ENCODE data around the gene RHBDF1.

Gene RHBDF1, protein sequence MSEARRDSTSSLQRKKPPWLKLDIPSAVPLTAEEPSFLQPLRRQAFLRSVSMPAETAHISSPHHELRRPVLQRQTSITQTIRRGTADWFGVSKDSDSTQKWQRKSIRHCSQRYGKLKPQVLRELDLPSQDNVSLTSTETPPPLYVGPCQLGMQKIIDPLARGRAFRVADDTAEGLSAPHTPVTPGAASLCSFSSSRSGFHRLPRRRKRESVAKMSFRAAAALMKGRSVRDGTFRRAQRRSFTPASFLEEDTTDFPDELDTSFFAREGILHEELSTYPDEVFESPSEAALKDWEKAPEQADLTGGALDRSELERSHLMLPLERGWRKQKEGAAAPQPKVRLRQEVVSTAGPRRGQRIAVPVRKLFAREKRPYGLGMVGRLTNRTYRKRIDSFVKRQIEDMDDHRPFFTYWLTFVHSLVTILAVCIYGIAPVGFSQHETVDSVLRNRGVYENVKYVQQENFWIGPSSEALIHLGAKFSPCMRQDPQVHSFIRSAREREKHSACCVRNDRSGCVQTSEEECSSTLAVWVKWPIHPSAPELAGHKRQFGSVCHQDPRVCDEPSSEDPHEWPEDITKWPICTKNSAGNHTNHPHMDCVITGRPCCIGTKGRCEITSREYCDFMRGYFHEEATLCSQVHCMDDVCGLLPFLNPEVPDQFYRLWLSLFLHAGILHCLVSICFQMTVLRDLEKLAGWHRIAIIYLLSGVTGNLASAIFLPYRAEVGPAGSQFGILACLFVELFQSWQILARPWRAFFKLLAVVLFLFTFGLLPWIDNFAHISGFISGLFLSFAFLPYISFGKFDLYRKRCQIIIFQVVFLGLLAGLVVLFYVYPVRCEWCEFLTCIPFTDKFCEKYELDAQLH

DNA sequence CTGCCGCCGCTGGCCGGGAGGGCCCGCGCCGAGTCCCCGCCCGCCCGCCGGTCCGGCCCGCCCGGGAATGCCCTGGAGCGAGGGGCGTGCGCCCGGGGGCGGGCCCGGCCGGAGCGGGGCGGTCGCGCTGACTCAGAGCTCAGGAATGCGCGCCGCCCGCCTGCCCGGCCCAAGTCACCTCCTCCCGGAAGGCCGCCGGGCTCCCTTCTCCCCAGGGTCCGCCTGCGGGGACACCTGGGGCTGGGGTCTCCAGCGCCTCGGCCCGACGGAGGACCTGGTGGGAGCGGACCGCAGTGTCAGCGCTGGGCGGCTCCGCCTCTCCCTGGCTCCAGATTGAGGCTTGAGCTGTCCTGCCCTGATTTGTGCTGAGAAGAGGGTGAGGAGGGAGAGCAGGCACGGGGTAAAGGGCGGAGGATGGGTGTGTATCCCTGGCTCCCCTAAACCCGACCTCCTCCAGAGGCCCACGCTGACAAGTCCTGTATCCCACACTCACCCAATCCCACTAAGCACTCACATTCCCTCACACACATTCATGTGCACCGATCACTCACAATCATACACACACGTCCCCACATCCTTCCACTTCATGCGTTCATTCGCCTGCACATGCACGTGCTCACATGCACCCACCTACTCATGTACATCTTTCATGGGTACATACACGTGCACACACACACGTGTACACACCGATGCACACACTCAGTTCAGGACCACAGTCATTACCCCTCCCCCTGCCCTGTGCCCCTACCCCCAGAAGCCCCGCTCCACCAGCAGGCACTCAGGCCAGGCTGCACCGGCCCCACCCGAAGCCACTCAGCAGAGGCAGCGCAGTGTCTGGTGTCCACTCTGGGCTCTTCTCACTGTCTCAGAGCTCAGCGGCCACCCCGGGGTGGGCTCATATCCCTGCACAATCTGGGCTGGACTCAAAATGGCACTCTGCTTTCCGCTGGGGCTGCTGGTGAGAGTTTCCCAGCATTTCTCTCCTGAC is at the start of gene RHBDF1:
Gene RHBDF1 (minus strand): TSS at position 71 of the 988 bp plus-strand sequence. CDS start 7,616 bp downstream, outside the sequence.
- peak; percentile 56 for ATAC-seq

DNA sequence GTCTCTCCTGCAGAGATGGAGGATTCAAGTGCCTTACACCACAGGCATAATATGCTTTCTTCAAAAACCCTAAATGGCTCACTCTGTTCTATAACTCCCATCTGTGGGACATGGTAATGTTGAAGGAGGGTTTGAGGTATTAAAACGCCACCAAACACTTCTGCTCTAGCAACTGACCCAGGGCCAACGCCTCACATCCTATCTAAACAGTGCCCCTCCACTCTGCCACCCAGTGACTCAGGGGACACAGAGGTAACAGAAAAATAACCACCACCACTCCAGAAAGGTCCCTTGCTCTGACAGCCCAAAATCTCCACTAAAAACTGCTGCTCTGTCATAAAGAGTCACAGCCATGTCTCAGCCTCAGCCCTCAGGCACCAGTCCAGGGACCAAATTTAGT is 48.3 kb upstream of the RHBDF1 start:
- no peak for ATAC-seq
- TF ChIP-seq RARB (CRISPR knock-in tag; IDR thresholded peaks at IDR 0.05) (no peak), ZNF8 (CRISPR knock-in tag; IDR thresholded peaks at IDR 0.05) (no peak), TOX (CRISPR knock-in tag; IDR thresholded peaks at IDR 0.05; ENCODE audit: borderline replicate concordance) (no peak), PPARA (CRISPR knock-in tag; IDR thresholded peaks at IDR 0.05; ENCODE audit: borderline replicate concordance) (no peak), ARNTL (CRISPR knock-in tag; IDR thresholded peaks at IDR 0.05; ENCODE audit: borderline replicate concordance, low read depth) (no peak)

More for the DNA sequence above, at the start of gene RHBDF1:
- TF ChIP-seq, protein P1, sequence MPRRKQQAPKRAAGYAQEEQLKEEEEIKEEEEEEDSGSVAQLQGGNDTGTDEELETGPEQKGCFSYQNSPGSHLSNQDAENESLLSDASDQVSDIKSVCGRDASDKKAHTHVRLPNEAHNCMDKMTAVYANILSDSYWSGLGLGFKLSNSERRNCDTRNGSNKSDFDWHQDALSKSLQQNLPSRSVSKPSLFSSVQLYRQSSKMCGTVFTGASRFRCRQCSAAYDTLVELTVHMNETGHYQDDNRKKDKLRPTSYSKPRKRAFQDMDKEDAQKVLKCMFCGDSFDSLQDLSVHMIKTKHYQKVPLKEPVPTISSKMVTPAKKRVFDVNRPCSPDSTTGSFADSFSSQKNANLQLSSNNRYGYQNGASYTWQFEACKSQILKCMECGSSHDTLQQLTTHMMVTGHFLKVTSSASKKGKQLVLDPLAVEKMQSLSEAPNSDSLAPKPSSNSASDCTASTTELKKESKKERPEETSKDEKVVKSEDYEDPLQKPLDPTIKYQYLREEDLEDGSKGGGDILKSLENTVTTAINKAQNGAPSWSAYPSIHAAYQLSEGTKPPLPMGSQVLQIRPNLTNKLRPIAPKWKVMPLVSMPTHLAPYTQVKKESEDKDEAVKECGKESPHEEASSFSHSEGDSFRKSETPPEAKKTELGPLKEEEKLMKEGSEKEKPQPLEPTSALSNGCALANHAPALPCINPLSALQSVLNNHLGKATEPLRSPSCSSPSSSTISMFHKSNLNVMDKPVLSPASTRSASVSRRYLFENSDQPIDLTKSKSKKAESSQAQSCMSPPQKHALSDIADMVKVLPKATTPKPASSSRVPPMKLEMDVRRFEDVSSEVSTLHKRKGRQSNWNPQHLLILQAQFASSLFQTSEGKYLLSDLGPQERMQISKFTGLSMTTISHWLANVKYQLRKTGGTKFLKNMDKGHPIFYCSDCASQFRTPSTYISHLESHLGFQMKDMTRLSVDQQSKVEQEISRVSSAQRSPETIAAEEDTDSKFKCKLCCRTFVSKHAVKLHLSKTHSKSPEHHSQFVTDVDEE (CRISPR knock-in tag; IDR thresholded peaks at IDR 0.05), result 0 out of 2 replicates have a peak, but pooled peaks have one; percentile 28
- TF ChIP-seq GLIS3 (CRISPR knock-in tag; IDR thresholded peaks at IDR 0.05), result 0 out of 2 replicates have a peak, but pooled peaks have one; percentile 59
- TF ChIP-seq ZFP3 (CRISPR knock-in tag; IDR thresholded peaks at IDR 0.05), result peak; percentile 92
- TF ChIP-seq ISL1 (CRISPR knock-in tag; IDR thresholded peaks at IDR 0.05), result 0 out of 2 replicates have a peak, but pooled peaks have one; percentile 13
- TF ChIP-seq, protein P2, sequence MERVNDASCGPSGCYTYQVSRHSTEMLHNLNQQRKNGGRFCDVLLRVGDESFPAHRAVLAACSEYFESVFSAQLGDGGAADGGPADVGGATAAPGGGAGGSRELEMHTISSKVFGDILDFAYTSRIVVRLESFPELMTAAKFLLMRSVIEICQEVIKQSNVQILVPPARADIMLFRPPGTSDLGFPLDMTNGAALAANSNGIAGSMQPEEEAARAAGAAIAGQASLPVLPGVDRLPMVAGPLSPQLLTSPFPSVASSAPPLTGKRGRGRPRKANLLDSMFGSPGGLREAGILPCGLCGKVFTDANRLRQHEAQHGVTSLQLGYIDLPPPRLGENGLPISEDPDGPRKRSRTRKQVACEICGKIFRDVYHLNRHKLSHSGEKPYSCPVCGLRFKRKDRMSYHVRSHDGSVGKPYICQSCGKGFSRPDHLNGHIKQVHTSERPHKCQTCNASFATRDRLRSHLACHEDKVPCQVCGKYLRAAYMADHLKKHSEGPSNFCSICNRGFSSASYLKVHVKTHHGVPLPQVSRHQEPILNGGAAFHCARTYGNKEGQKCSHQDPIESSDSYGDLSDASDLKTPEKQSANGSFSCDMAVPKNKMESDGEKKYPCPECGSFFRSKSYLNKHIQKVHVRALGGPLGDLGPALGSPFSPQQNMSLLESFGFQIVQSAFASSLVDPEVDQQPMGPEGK (CRISPR knock-in tag; IDR thresholded peaks at IDR 0.05; ENCODE audit: borderline replicate concordance), result no peak

DNA sequence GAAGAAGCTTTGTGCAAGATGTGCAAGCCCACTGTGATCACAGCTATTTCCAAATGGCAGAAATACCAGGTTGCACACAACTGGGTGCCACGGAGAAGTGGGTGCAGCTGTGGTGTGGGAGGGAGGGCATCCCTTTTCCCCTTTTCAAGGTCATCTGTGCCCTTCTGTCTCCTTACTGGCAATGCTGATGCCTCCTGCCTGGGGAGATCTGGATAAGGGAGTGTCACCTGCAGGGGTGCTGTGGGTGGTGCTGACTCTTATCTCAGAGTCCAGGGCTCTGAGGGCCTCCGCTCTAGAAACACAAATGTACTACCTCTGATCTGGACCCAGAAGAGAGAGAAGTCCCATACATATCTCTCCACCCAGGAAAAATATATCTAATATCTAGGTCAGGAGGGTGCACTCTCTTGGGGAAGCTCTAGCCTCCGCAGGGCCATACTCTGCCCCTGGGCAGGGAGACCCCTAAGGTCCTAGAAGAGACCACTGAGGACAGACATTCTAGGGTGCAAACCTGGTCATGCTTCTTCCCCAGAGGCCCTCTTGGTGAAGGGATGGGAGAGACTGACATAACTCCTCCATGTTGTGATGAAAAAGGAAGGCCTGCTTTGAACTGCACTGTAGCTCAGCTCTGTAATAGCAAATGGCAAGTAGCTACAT is 47.5 kb upstream of the RHBDF1 start:
- ATAC-seq, result no peak; the same call in 2 of the 3 replicates
- TF ChIP-seq ARNTL (CRISPR knock-in tag; IDR thresholded peaks at IDR 0.05; ENCODE audit: borderline replicate concordance, low read depth) (no peak), TOX (CRISPR knock-in tag; IDR thresholded peaks at IDR 0.05; ENCODE audit: borderline replicate concordance) (no peak), ZNF565 (CRISPR knock-in tag; conservative IDR thresholded peaks at IDR 0.05; ENCODE audit: low read depth) (no peak), ZNF70 (CRISPR knock-in tag; IDR thresholded peaks at IDR 0.05) (no peak), OSR1 (CRISPR knock-in tag; IDR thresholded peaks at IDR 0.05) (no peak), BACH2 (CRISPR knock-in tag; IDR thresholded peaks at IDR 0.05; ENCODE audit: borderline replicate concordance) (no peak), PPARA (CRISPR knock-in tag; IDR thresholded peaks at IDR 0.05; ENCODE audit: borderline replicate concordance) (no peak), ZNF8 (CRISPR knock-in tag; IDR thresholded peaks at IDR 0.05) (no peak), CSDC2 (CRISPR knock-in tag; IDR thresholded peaks at IDR 0.05) (no peak)
- TF ChIP-seq, protein P2 (CRISPR knock-in tag; IDR thresholded peaks at IDR 0.05; ENCODE audit: borderline replicate concordance), result no peak

DNA sequence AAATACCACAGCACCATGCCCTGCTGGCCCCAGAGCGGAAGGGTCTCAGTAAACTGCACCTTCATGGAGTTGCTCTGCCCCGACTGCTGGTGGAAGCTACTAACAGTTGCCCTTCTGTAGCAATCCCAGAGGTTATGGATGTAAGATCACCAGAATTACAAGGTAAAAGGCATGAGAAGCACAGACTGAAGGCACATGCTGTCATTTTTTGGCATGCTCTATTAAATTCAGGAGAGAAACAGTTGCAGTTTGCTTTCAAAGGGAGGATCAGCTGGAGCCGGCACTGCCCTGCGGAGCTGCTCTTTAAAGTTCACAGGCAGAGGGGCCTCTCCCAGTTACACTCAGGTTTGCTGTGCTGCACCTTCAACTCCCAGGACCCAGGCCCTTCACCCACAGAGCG is 46.9 kb upstream of the RHBDF1 start:
- no peak for ATAC-seq
- TF ChIP-seq SNAI2 (CRISPR knock-in tag; IDR thresholded peaks at IDR 0.05) (no peak), TCF4 (CRISPR knock-in tag; IDR thresholded peaks at IDR 0.05; ENCODE audit: borderline replicate concordance) (no peak), RARB (CRISPR knock-in tag; IDR thresholded peaks at IDR 0.05) (no peak)
- TF ChIP-seq, protein P2 (CRISPR knock-in tag; IDR thresholded peaks at IDR 0.05; ENCODE audit: borderline replicate concordance), result no peak
- TF ChIP-seq, protein P1 (CRISPR knock-in tag; IDR thresholded peaks at IDR 0.05), result no peak
